Astrocyte (in vitro differentiated cells and primary cell): Measurements from ENCODE around the gene NHLRC1.

Experiments used
- EZH2 ChIP-seq: IDR thresholded peaks from 2 replicates; pipeline ENCODE4 v1.6.1; 2012; ENCODE audit warnings: mild to moderate bottlenecking, low read length, inconsistent platforms; ENCODE audit not compliant: insufficient read depth
- TF ChIP-seq, protein P1 (sequence below): IDR thresholded peaks from 2 replicates; pipeline ENCODE4 v1.5.1; 2011; ENCODE audit warnings: low read depth, mild to moderate bottlenecking, inconsistent platforms, low read length, moderate library complexity; ENCODE audit not compliant: insufficient read depth

DNA sequence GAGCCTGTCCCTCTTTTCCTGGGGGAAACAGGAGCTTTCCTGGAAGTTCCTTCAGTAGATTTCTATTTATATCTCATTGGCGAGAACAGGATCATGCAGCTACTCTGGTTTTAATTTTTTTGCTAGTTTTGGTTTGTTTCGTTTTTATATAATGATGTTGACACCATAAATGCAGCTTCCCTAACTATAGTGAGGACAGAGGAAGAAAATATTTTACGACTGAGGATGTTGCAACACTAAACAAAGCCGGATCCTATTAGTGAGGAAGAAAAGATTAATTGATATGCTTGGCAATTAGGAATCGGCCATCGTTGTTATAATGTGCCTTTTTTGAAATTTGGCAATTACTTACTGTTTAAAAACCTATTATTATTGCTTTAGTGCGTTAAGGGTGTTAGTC, 49.4 kb upstream of the NHLRC1 start:
- TF ChIP-seq, protein P1, sequence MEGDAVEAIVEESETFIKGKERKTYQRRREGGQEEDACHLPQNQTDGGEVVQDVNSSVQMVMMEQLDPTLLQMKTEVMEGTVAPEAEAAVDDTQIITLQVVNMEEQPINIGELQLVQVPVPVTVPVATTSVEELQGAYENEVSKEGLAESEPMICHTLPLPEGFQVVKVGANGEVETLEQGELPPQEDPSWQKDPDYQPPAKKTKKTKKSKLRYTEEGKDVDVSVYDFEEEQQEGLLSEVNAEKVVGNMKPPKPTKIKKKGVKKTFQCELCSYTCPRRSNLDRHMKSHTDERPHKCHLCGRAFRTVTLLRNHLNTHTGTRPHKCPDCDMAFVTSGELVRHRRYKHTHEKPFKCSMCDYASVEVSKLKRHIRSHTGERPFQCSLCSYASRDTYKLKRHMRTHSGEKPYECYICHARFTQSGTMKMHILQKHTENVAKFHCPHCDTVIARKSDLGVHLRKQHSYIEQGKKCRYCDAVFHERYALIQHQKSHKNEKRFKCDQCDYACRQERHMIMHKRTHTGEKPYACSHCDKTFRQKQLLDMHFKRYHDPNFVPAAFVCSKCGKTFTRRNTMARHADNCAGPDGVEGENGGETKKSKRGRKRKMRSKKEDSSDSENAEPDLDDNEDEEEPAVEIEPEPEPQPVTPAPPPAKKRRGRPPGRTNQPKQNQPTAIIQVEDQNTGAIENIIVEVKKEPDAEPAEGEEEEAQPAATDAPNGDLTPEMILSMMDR, result no peak
- no peak for TF ChIP-seq EZH2
